GM18867 (cell line): ENCODE results near the gene ZC3H8.

ENCODE experiments used
- ATAC-seq: cut with Tn5 transposase; IDR thresholded peaks from one replicate; pipeline ENCODE4 v1.9.1; 2021; ENCODE audit warnings: mild to moderate bottlenecking, moderate library complexity; ENCODE audit not compliant: unreplicated experiment

Gene ZC3H8

DNA sequence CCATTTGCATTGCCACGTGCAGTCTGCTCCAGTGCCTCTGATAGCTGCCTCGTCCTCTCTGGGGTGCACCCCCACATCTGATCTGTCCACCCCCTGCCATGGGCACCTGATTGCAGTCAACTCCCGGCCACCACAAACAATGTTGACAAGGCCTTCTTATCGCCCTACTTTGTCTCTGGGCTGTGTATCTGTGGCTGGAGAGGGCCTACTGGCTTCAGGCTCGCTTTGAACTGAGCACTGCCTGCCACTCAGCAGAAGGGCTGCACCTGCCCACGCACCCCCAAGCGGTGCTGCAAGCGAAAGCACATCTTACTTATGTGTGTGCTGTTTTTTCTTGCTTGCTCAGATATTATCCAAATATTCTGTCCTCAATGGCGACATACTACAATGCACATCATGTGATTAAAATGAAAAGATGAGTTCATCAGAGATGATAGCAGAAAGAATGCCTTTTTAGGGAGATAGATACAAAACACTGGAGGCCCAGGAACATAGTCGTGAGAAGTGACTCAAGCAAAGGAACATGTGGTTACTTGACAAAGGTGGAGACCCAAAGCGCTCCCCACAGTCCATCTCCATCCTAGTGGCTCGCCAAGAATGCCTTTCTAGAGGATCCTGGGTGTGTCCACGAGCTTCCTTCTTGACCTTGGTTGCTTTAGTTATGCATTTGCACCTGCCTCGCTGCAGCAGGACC, 87.9 kb downstream of the ZC3H8 start:
- no peak for ATAC-seq

DNA sequence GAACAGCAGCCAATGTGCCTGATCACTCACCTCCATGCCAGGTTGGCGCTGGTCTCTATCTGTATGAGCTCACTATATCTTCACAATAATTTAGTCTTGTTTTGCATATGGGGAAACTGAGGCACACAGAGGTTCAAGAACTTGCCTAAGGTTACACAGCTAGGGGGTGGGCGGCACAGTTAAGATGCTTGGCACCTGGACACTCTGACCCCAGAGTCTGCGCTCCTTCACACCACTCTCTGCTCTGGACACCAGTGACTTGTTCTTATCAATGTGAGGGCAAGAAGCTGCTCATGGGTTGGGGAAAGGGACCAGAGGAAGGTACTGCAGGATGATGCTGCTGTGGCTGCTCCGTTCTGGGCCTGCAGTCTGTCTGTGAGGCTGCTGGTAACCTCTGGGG, 89.5 kb downstream of the ZC3H8 start:
- ATAC-seq = no peak

DNA sequence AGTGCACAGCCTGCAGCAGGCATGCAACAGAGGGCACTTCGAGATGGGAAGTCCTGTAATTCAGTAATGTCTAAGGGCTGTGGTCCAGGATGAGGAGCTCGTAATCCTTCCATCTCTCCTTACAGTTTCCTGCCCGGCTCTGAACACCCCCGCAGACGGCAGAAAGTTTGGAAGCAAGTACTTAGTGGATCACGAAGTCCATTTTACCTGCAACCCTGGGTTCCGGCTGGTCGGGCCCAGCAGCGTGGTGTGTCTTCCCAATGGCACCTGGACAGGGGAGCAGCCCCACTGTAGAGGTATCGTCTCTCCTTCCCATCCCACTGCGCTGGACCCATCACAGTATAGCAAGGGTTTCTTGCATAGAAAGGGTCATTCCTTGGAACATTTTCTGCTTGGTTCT, 90.0 kb downstream of the ZC3H8 start:
- no peak for ATAC-seq

DNA sequence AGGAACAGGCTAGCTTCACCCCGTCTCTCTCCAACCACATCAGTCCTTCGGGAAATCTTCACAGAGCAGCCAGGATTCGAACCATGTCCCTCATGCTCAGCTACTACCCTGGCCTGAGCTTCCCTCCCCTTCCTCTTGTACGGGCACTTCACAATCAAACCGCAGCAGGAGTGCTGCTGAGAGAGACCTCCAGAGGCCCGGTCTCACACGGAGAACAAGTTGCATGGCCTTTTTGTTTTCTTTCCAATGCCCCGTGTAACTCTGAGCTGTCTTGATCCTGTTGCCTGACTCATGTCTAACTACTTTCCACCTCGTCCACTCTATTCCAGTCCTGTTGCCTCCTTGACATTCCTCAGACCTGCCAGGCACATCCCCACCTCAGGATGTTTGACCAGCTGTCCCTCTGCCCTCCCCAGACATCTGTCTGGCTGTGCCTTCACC, 91.3 kb downstream of the ZC3H8 start:
- no peak for ATAC-seq

DNA sequence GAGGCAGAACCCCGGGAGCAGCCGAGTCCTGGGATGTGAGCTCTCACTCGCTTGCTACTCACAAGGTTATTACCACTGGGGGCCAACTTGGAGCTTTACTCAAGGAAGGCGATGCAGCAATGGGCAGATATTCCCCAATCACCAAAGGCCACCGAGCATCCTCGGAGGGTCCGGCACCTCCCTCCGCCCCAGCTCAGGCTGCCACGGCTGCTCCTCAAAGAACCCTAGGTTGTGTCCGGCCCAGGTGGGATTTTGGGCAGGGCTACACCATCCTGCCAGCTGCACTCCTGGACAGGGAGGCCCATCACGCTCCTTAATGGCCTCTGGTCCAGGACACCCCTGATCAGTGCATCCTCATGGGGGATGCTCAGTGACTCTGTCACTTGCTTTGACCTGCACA, 91.9 kb downstream of the ZC3H8 start:
- no peak for ATAC-seq

DNA sequence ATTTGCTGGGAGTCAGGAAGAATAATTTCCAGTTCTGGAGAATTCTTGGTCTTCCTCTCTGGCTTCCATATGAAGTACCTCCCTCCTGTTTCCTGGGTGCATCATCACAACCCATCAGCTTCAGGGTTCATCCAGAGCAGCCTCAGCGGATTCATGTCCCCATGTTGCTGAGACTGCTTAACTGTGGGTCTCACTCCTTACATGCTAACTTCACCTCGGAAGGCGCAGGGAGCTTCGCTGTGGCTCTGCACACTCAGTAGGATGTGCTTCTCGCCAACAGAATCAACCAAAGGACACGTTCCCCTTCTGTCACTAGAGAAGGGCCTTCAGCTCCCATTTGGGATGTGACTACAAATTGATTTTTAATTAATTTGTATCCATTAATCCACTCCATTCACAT, 92.5 kb downstream of the ZC3H8 start:
- no peak for ATAC-seq
